ENCODE data around the gene PRDX5.
"Not testable (repeated sequence)": the region's sequence is repeated elsewhere in the genome, so short reads cannot be mapped to it uniquely, and the experiment has no call there.

PRDX5 gene

DNA sequence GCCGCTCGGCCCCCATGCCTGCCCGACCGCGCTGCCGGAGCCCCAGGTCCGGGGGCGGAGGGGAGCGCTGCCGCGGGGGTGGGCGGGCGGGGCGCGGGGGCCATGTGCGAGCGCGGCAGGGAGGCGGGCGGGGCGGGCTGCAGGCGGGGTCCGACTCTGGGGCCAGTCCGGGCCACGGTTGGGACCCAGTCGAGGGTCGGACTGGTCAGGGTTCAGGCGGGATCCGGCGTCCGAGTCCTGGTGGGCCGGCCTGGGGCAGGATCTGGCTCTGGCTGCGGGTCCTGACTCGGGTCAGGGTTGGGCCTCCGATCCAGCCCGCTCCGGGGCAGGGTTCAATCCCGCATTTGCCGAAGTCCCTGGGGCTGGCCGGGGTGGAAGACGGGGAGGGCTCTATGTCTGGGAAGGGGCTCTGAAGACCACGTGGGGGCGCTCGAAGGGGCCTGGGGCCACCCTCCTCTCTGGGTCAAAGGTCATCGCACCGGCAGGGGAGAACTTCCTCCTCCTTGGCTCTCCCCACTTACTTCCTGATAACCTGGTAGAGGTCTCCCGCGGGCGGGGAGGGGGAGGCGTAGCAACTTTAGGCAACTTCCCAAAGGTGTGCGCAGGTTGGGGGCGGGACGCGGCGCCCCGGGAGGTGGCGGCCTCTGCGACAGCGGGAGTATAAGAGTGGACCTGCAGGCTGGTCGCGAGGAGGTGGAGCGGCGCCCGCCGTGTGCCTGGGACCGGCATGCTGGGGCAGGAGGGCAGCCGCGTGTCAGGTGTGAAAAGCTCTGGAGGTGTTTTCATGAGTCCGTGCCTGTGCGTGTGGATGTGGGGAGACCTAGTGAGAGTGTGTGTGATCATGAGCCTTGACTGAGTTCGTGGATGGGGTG, 12.0 kb upstream of the PRDX5 start:
- DNase-seq (ENCODE audit: low read depth): no peak

GRCh38 chr11:64306563-64306875, 11.4 kb upstream of the PRDX5 start:
- DNase-seq (ENCODE audit: low read depth): no peak

GRCh38 chr11:64306876-64307622, 10.9 kb upstream of the PRDX5 start:
- peak; percentile 61 for DNase-seq (ENCODE audit: low read depth)

- DNase-seq (ENCODE audit: low read depth): not testable (repeated sequence)
Measured at GRCh38 chr11:64307795-64308194, 10.1 kb upstream of the PRDX5 start.

GRCh38 chr11:64312947-64313346, 5.0 kb upstream of the PRDX5 start:
- DNase-seq (ENCODE audit: low read depth): no peak

GRCh38 chr11:64313491-64314145, 4.3 kb upstream of the PRDX5 start:
- no peak for DNase-seq (ENCODE audit: low read depth)

DNA sequence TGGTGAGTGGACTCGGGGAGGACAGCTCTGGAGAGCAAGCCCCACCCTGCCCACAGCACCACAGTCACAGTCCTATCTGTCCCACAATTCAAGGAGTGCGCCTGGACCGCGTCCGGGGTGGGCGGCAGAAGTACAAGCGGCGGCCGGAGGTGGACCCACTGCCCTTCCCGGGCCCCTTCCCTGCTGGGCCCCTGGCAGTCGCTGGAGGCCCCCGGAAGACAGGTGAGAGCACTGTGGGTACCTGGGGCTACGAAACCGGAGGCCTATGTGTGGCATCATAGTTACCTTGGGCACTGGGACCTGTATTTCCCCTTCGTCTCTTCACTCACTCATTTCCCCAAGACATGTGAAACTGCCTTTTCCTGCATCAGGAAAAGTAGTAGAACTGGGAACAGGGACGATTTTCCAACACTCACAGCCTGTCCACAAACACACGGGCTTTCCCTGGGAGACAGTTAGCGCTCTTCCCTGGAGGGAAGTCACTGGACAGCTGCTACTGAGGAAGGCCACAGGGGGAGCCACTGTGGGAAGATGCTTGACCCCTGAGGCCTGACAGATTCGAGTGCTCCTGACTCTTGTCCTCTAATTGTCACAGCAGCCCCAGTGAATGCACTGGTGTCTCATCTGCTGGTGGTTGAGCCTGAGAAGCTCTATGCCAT, 3.6 kb upstream of the PRDX5 start:
- DNase-seq (ENCODE audit: low read depth): no peak

- DNase-seq (ENCODE audit: low read depth): no peak
Measured at GRCh38 chr11:64314805-64315561, 2.9 kb upstream of the PRDX5 start.

- DNase-seq (ENCODE audit: low read depth): not testable (repeated sequence)
Measured at GRCh38 chr11:64315667-64316526, 2.0 kb upstream of the PRDX5 start.

- no peak for DNase-seq (ENCODE audit: low read depth)
Measured at GRCh38 chr11:64316672-64317324, 1.1 kb upstream of the PRDX5 start.

- DNase-seq (ENCODE audit: low read depth): peak; percentile 99
Measured at GRCh38 chr11:64317325-64317960, 478 bp upstream of the PRDX5 start, which contains the start of gene TRMT112. TRMT112 (minus strand) TSS chr11:64317559; CDS start chr11:64317526, 33 bp downstream.

DNA sequence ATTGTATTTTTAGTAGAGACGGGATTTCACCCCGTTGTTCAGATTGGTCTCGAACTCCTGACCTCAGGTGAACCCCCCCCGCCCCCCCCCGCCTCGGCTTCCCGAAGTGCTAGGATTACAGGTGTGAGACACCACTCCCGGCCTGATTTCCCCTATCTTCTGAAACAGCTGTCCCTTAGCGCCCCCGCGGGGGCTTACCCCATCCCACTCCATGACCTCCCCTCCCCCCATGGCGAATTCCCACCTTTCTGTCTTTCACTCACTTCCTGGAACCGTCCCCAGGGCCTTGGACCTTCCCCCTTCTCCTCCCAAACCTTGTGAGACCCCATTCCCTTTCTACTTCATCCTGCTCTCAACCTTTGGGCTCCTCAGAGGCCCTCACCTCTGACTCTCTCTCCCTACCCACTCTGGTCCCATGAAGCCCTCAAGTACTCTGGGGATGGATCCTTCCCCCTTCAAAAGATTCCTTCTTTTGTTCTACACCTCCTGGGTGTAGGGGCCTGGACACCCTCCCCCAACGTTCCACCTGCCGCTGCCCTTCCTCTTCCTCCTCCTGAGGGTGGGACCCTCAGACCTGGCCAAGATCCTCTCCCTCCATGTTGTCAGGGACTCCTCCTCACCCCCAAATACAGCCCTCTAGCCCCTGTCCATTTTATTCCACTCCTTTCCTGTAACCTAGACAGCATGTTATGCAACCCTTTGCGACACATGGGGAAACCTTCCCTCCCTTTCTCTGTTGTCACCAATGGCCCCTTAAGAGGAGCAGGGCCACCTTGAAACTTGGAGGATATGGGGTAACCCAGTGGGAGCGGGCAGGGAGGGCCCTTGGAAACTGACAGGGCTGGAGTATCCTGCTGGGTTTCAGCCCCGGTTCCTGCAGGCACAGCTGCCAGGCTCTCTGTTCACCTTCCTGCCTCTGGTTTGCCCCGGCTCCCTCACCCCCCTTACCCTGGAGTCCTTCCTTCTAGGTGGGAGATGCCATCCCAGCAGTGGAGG, 1.1 kb downstream of the PRDX5 start:
- DNase-seq (ENCODE audit: low read depth): no peak

GRCh38 chr11:64320556-64320955, 2.6 kb downstream of the PRDX5 start:
- no peak for DNase-seq (ENCODE audit: low read depth)

- DNase-seq (ENCODE audit: low read depth): no peak
Measured at GRCh38 chr11:64321026-64321425, 3.1 kb downstream of the PRDX5 start.

DNA sequence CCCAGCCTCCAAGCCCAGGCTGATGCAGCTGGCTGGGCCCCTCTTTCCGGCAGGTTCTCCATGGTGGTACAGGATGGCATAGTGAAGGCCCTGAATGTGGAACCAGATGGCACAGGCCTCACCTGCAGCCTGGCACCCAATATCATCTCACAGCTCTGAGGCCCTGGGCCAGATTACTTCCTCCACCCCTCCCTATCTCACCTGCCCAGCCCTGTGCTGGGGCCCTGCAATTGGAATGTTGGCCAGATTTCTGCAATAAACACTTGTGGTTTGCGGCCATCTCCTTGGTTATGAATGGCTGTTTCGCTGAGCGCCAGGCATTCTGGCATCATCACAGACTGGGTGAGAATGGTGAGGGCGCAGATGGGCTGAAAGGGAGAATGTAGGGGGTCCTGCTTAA, 3.6 kb downstream of the PRDX5 start:
- DNase-seq (ENCODE audit: low read depth): peak; percentile 82

DNA sequence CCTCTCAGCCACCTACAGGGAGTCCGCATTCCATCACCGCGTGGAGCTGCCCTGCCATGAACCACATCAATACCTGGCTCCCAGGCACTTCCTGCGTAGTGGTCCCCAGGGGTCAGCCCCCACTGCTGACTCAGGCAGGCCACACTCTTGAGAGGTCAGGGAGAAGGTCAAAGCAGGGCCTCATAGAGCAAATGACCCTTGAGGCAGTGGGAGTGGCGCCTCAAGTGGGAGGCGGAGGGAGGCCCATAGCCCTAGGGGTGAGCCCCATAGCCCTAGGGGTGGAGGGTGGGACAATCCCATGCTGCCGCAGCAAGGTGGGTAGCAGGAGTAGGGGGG, 5.0 kb downstream of the PRDX5 start:
- no peak for DNase-seq (ENCODE audit: low read depth)

GRCh38 chr11:64323373-64323772, 5.5 kb downstream of the PRDX5 start:
- no peak for DNase-seq (ENCODE audit: low read depth)

- not testable (repeated sequence) for DNase-seq (ENCODE audit: low read depth)
Measured at GRCh38 chr11:64323984-64324383, 6.1 kb downstream of the PRDX5 start.
